Bronchial epithelial cell (primary cell): ENCODE data around the gene SLC39A11. TPM values are rescaled to one million over a fixed set of nuclear protein-coding genes. Genes with fewer than 3 reads are reported as not detected.

Source experiments
- DNase-seq: peaks from one replicate; pipeline ENCODE4 v3.0.0-alpha.2; 2010; ENCODE audit warnings: low read depth
- FAIRE-seq: peaks from 2 replicates; lab custom pipeline; 2011; peaks lifted over from hg19 to GRCh38; lab: Jason Lieb, UNC
- H3K27me3 ChIP-seq: 2 replicates; pipeline ENCODE4 v1.5.1; 2011; ENCODE audit warnings: low read length; ENCODE audit not compliant: control insufficient read depth, insufficient read depth
- H3K36me3 ChIP-seq: 2 replicates; pipeline ENCODE4 v1.5.1; 2011; ENCODE audit warnings: low read length; ENCODE audit not compliant: control insufficient read depth, insufficient read depth
- H3K4me3 ChIP-seq: 2 replicates; pipeline ENCODE4 v1.5.1; 2011; ENCODE audit warnings: mild to moderate bottlenecking, low read depth, low read length, control low read depth
- total RNA-seq: library from RNA; depleted of rRNA; stranded (reverse); fragments of >200 nt; gene quantifications from 2 replicates; pipeline ENCODE4 v1.2.1, GENCODE V29; 2014
- TF ChIP-seq, protein P1 (sequence below): IDR thresholded peaks from 2 replicates; pipeline ENCODE4 v1.5.1; 2011; ENCODE audit warnings: mild to moderate bottlenecking, moderate library complexity, low read length, control low read depth, inconsistent platforms; ENCODE audit not compliant: insufficient read depth, severe bottlenecking

SLC39A11 gene
- total RNA-seq, 1 donor from 2014 or later, result 23.4 TPM

DNA sequence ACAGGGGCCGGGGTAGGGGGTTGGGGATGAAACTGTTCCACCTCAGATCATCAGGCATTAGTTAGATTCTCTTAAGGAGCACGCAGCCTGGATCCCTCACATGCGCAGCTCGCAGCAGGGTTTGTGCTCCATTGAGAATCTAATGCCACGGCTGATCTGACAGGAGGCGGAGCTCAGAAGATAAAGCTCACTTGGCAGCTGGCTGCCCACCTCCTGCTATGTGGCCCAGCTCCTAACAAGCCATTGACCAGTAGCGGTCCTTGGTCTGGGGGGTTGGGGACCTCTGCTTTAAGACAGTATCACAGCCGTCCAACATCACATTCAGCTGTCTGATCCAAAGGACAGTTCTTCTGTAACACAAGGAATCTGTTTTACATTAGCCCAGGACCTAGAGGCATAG, 62.5 kb downstream of the SLC39A11 start:
- Histone ChIP-seq H3K36me3 (no peaks in the 10 kb centered on the region), H3K27me3 (no peaks in the 10 kb centered on the region), H3K4me3 (no peak overlapping the region)
- DNase-seq (no peak), FAIRE-seq (no peak)
- TF ChIP-seq, protein P1, sequence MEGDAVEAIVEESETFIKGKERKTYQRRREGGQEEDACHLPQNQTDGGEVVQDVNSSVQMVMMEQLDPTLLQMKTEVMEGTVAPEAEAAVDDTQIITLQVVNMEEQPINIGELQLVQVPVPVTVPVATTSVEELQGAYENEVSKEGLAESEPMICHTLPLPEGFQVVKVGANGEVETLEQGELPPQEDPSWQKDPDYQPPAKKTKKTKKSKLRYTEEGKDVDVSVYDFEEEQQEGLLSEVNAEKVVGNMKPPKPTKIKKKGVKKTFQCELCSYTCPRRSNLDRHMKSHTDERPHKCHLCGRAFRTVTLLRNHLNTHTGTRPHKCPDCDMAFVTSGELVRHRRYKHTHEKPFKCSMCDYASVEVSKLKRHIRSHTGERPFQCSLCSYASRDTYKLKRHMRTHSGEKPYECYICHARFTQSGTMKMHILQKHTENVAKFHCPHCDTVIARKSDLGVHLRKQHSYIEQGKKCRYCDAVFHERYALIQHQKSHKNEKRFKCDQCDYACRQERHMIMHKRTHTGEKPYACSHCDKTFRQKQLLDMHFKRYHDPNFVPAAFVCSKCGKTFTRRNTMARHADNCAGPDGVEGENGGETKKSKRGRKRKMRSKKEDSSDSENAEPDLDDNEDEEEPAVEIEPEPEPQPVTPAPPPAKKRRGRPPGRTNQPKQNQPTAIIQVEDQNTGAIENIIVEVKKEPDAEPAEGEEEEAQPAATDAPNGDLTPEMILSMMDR, result no peak

DNA sequence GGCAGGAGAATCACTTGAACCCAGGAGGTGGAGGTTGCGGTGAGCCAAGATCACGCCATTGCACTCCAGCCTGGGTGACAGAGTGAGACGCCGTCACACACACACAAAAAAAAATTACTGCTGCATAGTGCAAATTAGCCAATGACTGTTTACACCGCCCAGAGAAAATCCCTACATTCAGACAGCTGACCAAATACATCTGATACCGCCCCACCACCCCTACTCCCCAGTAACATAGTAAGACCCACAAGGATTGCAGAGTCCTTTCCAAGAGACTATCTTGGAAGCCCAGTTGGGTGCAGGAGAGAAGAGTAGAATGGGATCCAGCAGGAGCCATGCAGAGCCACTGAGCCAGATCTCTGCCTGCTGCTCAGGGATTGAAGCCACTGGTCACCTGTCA, 63.5 kb downstream of the SLC39A11 start:
- no peaks in the 10 kb centered on the region for H3K27me3 ChIP-seq
- H3K4me3 ChIP-seq, result no peak overlapping the region
- H3K36me3 ChIP-seq, result no peaks in the 10 kb centered on the region
- no peak for DNase-seq
- FAIRE-seq, result no peak
- TF ChIP-seq, protein P1, result no peak

DNA sequence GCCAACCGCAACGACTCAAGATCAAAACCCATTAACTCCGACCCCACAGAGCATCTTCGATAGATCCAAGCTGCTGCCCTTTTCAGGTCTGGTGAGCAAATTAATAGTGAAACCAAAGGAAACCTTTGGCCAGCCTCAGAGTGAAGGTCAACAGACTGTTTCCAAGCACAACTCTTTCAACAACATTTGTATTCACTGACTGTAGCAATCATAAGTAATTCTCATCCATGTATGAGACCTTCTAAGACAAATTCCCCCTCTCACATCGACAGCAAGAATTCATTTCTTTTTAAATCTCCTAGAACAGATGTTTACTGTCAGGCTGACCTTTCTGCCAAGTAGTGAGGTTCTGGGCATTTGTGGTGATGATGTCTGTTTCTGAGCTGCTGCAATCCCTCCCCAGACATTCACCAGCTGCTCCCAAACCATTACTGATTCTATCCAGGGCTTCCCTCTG, 64.2 kb downstream of the SLC39A11 start:
- Histone ChIP-seq H3K4me3 (no peak overlapping the region), H3K27me3 (no peaks in the 10 kb centered on the region), H3K36me3 (no peaks in the 10 kb centered on the region)
- no peak for DNase-seq
- no peak for FAIRE-seq
- TF ChIP-seq, protein P1, result no peak

DNA sequence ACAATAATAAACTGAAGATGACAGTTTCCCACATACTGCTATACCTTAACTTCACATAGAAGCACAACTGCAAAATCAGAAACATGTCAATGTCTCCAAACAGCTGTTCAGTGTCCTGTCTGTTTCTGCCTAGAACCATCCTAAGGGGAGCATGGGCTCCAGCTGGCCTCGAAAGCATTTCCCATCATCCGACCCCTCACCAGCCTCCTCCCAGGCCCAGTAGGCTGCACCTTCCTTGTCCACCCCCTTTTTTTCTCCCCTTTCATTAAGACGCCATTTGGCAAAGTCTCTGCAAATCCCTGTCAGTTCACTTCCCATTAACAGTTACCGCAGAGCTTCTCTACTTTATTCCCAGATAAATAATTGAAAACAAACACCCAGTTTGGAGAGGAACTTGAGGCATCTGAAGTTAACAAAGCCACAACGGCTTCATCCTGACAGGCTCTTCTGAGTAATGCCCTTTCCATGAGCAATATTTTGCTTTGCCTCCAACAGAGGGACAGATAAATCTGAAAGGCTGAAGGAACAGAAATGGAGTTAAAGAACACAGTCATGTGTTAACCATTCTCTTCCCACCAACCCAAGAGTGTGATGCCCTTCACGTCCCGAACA, 65.3 kb downstream of the SLC39A11 start:
- no peak for DNase-seq
- FAIRE-seq, result no peak
- Histone ChIP-seq H3K36me3 (no peaks in the 10 kb centered on the region), H3K4me3 (no peak overlapping the region), H3K27me3 (no peaks in the 10 kb centered on the region)
- TF ChIP-seq, protein P1, result no peak

DNA sequence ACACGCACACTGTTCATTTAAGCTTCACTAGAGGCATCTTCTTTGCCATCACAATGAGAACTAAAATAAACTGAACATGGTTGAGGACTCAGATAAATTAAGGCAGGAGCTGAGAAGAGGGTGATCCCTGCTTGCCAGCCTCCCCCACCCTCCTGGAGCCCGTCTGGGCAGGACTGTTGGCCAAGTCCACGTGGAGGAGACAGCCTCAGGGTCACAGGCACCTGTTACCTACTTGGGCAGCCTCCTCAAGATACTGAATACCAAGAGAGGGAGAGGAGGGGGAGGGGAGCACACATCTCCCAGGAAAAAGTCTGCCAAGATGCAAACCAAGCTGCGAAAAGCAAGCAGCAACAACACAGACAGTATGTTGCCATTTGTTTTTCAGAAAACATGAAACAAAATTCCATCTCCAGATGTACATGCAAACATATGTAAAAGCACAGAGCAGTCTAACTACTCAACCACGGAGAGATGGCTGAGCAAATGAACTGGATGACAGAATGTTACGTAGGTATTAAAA, 67.4 kb downstream of the SLC39A11 start:
- Histone ChIP-seq H3K27me3 (no peaks in the 10 kb centered on the region), H3K4me3 (no peak overlapping the region), H3K36me3 (no peaks in the 10 kb centered on the region)
- no peak for FAIRE-seq
- no peak for DNase-seq
- TF ChIP-seq, protein P1, result no peak

DNA sequence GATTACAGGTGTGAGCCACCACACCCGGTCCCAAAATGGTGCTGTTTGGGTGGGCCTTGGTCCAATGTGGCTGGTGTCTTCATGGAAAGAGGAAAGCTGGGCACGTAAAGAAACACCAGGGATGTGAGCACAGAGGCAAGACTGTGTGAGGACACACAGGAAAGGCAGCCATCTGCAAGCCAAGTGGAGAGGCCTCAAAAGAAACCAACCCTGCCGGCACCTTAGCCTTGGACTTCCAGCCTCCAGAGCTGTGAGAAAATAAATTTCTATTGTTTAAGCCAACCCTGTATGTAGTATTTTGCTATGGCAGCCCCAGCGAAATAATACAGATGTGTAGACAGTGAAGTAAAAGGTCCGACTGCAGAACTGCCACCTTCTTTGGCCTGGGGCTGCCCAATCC, 68.7 kb downstream of the SLC39A11 start:
- no peaks in the 10 kb centered on the region for H3K36me3 ChIP-seq
- no peak for FAIRE-seq
- H3K4me3 ChIP-seq, result no peak overlapping the region
- DNase-seq, result no peak
- TF ChIP-seq, protein P1, result no peak
- no peaks in the 10 kb centered on the region for H3K27me3 ChIP-seq
